K562 (cell line): ENCODE results near the gene CHST14.

Source experiments
- ATF2 ChIP-seq: sonication (generic); formaldehyde crosslinking; IDR thresholded peaks from 2 replicates; pipeline ENCODE4 v1.8.1; 2022; ENCODE audit warnings: missing genetic modification reagents
- CBX3 ChIP-seq, 2 experiments: IDR thresholded peaks; 1 replicate in 1 of 2; 2 replicates in 1 of 2; pipeline ENCODE4 v1.6.1; 2012; ENCODE audit warnings: inconsistent platforms in 2 of 2, low read length in 2 of 2, borderline replicate concordance in 1 of 2, control low read depth in 1 of 2
- PCBP2 ChIP-seq: fragments of 200-400 bp; formaldehyde crosslinking; IDR thresholded peaks from 2 replicates; pipeline ENCODE4 v1.6.1; 2018; ENCODE audit warnings: low read length, low read depth, mild to moderate bottlenecking, moderate library complexity; ENCODE audit not compliant: poor library complexity, severe bottlenecking
- PHF20 ChIP-seq: fragments of 450-650 bp; IDR thresholded peaks from 2 replicates; pipeline ENCODE4 v1.6.1; 2018; ENCODE audit not compliant: partially characterized antibody
- SP1 ChIP-seq: sonication (generic); formaldehyde crosslinking; IDR thresholded peaks from 2 replicates; pipeline ENCODE4 v1.8.1; 2022; ENCODE audit warnings: mild to moderate bottlenecking, missing genetic modification reagents

GRCh38 chr15:40430271-40430805, 40.4 kb upstream of the CHST14 start:
- TF ChIP-seq SP1 (no peak), PCBP2 (no peak), ATF2 (CRISPR knock-in tag) (no peak), PHF20 (no peak), CBX3 (IDR thresholded peaks at IDR 0.05; ENCODE audit: borderline replicate concordance in 1 of 2, low read length in 2 of 2) (no peak; a peak in 1 of 3 replicates)
